SIG-M5 treated with dmso at 0.1 percent for 504 hours (cell line): ENCODE data around the gene COG5.
A peak's percentile ranks its signal among the peaks of the same experiment; 100 is the strongest.

Experiments used
- DNase-seq: peaks from one replicate; lab custom pipeline; 2025; ENCODE audit not compliant: unreplicated experiment; lab: John Stamatoyannopoulos, UW

The COG5 gene

DNA sequence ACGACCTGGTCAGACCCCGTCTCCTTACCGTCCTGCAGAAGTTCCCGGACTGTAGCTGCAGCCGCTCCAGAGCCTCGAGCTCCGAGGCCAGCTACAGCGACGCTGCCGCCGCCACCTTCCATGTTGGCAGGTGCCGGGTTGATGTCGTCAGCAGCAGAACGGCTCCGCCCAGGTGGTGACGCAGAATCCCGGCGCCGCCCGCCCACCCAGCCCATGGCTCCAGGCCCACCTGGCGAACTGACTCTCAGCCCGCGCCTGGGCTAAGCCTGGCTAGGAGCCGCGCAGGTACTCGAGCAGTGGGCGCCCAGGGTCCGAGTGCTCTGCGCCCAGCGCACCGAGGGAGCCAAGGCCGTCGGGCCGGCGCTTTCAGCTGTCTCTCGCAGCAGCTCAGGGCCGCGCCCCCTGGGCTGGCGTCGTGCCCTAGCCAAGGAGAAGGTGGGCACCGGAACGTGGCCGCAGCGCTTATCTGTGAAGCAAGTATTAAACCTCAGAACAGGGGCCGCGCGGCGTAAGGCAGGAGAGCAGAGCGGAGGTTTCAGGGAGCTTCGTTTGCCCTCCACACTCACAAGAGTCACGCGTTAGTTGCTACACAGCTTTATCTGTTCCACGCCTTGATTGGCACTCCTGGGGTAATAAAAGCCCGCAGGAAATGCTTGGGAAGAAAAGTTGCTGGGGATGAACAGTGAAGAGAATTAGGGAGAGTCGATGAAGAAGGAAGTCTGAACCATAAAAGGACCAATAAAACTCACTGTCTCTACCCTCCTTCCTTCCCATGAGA, at the start of gene COG5, which contains the start of gene DUS4L:
COG5 (minus strand) TSS at position 146 of the 778 bp plus-strand sequence; CDS start at position 122, 24 bp downstream.
DUS4L (plus strand) TSS at position 197 of the 778 bp plus-strand sequence. CDS start 3,100 bp downstream, outside the sequence.
- peak; percentile 55 for DNase-seq

GRCh38 chr7:107613439-107613838, 49.7 kb upstream of the COG5 start:
- DNase-seq = no peak

DNA sequence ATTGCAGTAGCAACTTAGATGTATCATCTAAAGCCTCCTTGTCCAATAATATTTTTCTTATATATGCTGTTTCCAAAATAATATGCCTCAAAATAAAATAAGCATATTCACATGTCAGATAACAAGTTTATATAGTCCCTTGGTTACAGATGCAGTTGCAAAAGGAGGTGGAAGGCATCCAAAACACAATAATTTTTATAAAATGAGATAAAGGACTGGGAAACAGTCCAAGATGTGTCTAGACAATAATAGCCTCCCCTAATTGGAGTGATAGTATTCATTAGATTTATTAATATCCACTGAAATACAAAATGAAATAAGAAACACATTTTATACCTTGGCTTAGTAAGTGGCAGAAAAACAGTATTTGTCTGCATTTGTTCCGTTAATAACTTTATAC, 46.6 kb upstream of the COG5 start:
- no peak for DNase-seq

GRCh38 chr7:107609811-107610261, 46.1 kb upstream of the COG5 start:
- DNase-seq = no peak

DNA sequence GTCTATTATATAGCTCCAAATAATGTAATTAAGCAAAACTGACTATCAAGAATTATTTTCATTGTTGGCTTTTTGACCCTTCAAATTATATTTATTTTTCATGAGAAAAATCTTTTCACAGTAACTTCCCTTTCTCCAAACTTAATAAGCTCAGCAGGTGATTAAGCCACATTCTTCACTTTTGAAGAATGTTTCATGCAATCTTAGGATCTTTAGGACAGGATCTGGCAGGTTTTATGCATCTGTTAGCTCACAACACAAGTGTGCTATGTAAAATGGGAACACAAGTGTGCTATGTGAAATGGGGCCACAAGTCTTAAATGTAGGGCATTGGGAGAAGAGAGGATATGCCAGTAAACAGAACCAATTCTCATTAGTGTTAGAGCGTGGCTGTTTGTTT, 42.6 kb upstream of the COG5 start:
- no peak for DNase-seq

GRCh38 chr7:107605218-107605815, 41.6 kb upstream of the COG5 start:
- no peak for DNase-seq

DNA sequence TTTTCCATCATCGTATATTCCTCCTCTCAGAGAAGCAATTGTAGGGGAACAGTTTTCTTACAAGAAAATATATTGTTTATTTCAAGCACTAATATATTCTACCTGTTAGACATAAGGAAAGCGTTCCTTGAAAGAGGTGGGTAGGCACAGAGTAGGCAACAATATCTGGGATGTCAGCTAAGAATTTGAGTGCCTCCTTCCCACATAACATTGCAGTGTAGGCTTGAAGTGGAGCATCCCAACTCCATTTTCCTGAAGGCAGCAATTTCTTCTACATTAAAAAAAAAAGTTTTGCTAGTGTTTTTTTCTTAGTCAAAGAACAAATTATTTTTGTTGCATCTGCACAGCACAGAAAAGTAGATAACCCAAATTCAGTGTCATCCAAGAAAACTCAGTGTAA, 37.1 kb upstream of the COG5 start:
- DNase-seq = no peak

DNA sequence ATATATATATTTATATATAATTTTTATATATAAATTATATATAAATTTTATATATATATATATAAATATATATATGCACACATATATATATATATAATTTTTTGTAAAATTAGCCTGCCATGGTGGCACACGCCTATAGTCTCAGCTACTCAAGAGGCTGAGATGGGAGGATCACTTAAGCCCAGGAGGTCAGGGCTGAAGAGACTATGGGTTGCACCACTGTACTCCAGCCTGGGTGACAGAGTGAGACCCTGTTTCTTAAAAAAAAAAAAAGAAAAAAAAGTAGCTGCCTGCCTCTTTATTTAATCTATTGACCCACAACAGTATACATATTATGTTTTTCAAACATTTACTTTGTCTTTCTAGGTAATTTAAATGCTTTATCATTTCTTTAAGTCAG, 35.5 kb upstream of the COG5 start:
- no peak for DNase-seq

GRCh38 chr7:107597953-107598352, 34.2 kb upstream of the COG5 start:
- no peak for DNase-seq

- no peak for DNase-seq
These were observed 33.8 kb upstream of the COG5 start for GRCh38 chr7:107597582-107597916.

GRCh38 chr7:107596881-107597581, 33.3 kb upstream of the COG5 start:
- no peak for DNase-seq

- peak; percentile 70 for DNase-seq
These were observed 31.4 kb upstream of the COG5 start for GRCh38 chr7:107594961-107595737.

DNA sequence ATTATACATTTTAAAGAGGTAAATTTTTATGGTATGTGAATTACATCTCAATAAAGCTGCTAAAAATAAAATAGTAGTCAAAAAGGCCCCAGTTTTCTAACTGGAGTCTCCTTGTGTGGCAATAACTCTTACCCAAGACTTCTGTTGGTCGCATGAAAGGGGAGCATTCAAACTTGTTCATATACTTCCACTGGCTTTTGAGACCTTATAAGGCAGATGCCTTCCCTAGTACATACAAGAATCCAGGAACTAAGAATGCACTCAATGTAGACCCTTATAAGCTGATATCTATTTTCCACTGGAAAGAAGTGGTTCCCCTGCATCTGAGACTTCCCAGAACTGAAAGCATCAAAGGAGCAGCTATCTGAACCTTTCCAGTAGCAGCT, 29.3 kb upstream of the COG5 start:
- peak; percentile 67 for DNase-seq

DNA sequence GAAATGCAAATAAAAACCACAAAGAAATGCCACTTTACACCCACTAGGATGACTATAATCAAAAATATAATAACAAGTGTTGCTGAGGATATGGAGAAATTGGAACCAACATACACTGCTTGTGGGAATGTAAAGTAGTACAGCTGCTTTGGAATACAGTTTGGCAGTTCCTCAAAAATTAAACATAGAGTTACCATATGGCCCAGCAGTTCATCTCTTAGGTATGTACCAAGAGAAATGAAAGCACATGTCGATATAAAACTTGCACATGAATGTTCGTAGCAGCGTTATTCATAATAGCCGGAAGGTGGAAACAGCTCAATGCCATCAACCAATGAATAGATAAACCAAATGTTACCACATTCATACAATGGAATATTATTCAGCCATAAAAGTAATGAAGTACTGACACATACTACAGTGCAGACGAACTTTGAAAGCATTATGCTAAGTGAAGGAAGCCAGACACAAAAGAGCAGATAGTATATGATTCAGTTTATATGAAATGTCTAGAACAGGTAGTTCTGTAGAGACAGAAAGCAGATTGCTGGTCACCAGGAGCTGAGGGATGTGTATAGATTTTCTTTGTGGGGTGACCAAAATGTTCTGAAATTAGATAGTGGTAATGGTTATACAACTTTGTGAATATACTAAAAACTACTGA, 28.8 kb upstream of the COG5 start:
- peak; percentile 14 for DNase-seq

- DNase-seq = no peak
These were observed 27.7 kb upstream of the COG5 start for GRCh38 chr7:107591421-107591820.

DNA sequence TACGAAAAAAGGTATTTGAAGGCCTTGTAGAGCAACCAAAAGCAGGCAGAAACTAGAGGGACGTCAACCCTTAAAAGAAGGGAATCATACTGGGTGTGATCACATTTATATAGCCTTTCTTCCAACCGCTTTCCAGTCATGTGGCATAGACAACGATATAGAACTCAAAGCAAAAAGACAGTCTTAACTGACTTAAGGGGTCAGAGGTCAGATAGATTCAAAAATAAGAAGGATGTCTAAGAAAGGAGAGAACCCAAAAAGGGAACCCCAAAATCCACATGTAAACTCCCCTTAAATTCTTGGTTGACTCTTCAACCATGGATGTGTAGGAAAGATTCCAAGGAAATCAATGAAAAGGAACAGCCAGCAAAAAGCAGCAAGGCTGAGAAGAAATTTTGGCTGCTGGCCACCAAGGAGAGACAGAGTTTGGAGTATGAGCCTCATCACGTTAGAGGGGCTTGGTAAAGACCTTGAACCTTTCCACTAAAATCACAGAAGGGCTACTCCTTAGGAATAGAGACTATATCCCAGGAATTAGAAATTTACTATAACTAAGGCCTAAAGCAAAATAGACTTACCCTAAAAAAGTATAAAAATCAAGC, 24.9 kb upstream of the COG5 start:
- DNase-seq = no peak

DNA sequence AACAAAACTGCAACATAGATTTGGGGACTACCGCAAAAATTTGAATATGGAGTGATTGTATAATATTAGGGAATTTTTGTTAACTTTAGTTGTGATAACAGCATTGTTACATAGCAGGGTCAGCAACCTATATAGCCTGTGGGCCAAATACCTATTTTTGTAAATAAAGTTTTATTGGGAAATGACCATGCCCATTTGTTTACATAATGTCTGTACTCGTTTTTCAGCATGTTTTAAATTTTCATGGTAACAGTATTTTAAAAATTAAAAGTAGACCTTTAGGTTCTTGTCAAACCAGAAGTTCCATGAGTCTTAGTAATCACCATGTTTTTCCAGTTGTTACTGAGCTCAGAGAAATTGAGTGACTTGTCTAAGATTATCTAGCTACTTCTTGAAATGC, 21.0 kb upstream of the COG5 start:
- DNase-seq = no peak

DNA sequence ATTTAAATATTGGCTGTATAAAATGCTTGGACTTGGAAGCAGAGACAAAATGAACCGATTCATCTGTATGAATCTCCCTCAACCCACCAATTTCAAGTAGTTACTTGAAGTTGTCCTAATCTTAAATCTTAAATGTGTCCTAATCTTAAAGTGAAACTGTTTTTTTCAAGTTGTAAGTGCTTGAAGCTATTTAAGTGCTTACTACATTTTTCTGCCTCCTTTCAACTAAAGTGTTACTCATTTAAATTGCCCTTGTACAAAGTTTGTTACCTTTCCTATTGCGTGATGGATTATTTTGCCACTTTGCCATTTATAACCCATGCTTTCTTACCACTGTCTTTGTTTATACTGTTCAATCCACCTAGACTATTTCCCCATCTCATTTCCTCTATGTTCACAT, 19.2 kb upstream of the COG5 start:
- DNase-seq = no peak

GRCh38 chr7:107581387-107582013, 17.8 kb upstream of the COG5 start:
- DNase-seq = no peak
